ENCODE data around the gene CACNA1C.

Gene CACNA1C

DNA sequence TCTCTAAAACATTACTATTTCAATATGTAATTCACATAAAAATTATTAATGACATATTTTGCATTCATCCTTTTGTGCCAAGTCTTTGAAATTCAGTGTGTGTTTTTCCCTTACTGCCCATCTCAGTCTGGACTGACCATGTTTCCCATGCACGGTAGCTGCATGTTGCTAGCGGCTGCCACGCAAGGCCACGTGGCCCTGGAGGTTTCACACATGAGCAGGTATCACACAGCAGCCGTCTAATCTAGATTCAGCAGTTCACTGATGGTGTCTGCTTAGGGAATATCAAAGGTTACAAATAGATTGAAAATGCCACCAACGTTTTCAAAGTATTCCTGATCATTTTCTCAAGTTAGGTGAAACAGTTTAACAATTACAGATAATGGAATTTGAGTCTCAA, 507.1 kb downstream of the CACNA1C start:
- DNase-seq (ENCODE audit: low spot score) = no peak

DNA sequence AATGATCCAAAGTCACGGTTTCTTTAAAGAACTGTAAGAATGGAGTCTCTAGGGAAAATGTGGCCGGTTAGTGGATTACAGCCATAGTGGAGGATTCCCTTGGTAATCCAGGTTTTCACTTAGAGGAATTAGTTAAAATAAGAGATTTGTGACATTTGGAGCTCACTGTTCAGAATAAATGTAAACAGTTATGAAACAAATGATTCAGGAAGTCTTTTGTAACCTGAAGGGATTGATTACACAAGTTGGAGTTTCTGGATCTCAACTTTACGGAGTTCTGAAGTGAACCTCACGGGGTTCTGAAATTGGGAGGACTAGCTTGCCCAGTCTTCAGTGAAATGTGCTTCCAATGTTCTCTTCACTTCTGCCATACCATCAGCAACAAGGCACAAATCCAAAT, 507.6 kb downstream of the CACNA1C start:
- no peak for DNase-seq (ENCODE audit: low spot score)

DNA sequence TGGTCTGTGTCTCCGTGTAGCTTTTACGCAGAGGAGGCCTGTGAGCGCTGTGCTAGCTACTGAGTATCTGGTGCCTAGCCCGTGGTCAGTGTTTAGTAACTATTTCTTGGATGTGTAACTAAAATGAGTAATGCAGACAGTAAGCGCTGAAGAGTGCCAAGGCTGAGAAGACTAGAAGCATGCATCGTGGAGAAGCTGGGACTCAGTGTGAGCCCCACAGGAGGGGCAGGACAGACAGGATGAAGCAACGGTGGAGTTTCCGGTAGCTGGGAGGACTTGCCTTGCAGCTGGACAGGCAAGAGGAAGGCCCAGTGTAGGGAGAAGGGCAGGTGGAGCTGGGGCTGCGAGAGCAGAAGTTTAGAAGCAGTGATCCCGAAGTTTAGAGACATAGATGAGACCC, 508.6 kb downstream of the CACNA1C start:
- DNase-seq (ENCODE audit: low spot score) = no peak

DNA sequence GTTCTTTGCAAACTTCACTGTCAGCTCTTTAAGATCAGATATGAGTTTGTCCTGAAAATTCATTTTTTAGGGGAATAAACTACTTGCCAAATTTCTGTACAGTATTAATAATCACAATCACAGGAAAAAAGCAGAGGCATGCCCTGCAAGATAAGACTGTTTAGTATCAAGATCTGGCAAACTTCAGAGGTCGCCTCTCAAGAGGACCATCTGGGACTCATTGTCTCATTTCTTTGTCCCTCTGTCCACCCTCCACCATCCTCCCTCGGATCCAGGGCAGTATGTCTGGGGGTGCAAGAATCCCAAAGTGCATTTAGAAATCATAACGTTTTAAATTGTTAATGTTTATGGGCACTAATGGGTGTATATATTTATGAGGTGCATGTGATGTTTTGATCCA, 509.6 kb downstream of the CACNA1C start:
- DNase-seq (ENCODE audit: low spot score) = no peak

DNA sequence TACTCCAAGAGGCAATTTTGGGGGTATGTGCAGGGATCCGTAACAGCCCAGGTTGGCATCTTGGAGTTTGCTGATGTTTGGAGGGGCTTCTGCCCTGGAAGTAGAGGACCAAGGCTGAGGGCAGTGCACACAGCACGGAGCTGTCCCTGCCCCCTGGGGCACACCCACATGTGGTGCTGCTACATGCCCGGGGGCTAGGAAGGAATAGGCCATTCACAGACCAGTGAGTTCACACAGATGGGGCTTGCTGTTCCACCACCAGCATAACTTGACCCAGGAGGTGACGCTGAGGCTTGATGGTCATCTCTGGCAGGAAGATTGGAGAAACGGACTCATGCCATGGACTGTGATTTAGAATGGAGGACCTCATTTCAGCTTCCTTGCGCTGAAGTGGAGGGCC, 510.9 kb downstream of the CACNA1C start:
- DNase-seq (ENCODE audit: low spot score) = no peak

DNA sequence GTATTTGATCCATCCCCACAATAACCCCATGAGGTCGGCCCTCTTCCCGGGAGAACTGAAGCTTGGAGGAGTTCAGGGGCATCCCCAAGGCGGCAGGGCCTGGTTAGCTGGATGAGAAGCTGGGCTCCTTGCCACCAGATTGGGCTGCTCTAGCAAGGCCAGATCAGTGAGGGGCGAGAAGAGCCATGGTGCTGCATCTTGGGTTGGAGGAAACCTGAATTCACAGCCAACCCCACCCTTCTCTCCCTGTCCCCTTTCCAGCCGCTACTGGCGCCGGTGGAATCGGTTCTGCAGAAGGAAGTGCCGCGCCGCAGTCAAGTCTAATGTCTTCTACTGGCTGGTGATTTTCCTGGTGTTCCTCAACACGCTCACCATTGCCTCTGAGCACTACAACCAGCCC, 513.4 kb downstream of the CACNA1C start:
- DNase-seq (ENCODE audit: low spot score) = no peak

DNA sequence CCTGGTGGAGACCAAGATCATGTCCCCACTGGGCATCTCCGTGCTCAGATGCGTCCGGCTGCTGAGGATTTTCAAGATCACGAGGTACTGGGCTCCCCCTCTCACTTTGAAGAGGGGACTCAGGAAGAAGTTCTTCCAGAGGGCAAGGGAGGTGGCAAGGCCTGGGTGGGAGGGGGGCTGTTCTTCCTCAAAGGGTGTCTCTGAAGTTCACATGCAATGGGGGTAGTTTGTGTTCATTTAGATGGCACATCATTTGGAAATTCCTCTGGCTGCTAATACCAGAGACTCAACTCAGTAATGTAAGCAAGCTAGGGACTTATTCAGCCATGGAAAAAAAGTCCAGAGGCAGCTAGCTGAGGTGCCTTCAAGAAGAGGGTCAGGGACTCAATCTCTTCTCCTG, 514.9 kb downstream of the CACNA1C start:
- no peak for DNase-seq (ENCODE audit: low spot score)

DNA sequence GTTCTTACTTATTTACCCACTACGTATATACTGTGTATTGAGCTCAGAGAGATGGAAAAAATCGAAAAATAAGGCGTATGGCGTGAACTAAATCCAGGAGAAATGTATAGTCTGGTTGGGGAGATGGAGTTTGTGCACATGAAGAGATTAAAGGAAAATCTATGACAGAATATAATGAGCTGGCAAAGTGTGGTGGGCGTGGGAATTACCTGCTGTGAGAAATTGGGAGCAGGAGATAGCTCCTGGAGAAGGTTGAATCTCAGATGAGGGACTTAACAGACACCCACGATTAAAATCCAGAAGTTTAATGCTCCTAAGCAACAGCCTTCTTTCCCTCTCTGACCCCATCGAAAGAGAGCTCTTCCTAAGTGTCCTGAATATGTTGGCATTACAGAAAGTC, 517.8 kb downstream of the CACNA1C start:
- DNase-seq (ENCODE audit: low spot score) = no peak

DNA sequence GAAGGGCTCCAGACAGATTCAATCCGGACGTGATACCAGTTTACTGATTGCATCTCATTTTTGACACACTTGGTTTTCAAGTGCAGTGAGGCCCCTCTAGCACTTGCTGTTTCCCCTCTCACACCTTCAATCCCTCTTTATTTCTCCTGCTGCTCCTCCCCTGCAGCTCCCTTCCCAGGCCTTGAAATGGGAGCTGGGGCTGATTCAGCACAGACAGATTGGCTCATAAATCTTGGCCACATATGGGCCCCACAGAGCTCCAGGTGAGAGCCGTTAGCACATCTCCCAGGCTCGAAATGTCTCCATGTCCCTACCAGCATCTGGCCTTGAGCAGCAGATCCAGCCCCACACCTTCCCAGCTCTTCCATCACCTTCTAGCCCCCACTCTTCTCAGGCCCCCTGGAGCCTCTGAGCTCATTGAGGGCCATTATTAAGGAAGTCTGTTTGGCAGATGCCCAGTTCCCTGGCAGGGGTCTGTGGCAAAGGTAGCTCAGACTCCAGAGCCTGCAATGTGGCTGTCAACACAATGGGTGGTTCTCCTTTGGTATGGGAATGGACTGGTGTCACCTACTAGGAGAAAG, 521.7 kb downstream of the CACNA1C start:
- DNase-seq (ENCODE audit: low spot score) = no peak

DNA sequence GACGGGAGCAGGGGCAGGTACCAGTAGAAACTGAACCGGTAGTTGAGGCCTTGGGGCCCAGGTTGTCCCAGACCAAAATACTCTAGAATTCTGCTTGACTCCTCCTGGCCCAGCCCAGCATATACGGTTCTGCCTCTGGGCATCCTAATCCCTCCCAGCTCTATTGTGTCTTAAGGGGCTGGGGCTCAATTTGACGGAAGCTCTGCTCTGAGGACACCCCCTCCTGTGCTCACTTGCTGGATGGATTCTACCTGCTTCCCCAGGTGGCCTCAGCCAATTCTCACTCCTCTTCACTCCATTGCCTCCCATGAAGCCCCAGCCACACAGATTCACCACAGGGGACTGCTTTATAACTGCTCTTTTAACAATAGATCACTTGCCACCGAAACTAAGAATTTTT, 522.5 kb downstream of the CACNA1C start:
- no peak for DNase-seq (ENCODE audit: low spot score)

DNA sequence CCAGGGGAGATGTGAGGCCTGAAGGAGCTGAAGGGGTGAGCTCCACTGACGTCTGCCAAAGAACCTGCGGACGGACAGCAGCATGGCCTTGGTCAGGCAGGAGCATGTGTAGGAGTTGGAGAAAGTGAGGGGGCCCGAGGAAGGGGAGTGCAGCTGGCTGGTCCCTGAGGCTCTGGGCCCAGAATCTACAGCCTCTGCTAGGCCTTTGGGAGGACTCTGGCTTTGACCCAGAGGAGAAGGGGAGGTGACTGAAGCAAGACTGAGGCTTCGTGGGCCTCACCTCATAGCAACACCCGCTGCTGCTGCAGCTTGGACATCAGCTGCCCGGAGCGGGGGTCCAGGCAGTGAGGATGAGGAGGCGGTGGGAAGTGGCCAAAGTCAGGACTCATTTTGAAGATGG, 525.4 kb downstream of the CACNA1C start:
- no peak for DNase-seq (ENCODE audit: low spot score)

DNA sequence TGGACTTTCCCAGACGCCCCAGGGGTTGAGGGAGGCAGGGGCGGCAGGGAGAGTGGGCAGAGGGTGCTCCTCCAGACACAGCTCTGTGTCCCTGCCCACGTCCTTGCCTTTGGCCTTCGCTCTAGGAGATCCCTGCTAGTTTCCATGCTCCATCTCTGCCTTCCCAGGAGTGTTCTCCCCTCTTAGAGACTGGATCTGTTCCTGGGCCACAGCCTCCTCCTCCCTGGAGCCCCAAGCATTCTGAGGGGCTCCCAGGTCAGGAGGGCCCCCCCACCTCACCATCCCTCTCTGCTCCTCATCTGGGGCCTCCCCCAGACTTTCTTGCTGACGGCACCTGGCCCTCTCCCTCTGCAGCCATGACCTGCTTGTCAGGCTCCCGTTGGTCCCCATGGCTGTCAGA, 526.0 kb downstream of the CACNA1C start:
- DNase-seq (ENCODE audit: low spot score) = no peak

DNA sequence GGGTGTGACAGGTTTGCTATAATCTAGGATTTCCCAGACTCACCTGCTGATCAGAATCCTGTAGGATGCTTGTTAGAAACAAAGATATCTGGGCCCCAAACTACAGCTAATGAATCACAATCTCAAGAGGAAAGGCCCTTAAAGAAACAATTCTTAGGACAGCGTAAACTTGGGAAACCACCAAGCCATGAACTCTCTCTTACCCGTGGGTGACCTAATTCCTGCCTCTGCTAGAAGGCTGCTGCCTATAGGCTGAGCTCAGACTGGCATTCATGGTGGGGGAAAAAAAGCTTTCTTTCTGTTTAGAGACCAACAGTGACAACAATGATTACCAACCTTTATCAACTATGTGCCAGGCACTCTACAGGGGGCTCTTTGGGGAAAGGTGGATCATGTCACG, 528.0 kb downstream of the CACNA1C start:
- no peak for DNase-seq (ENCODE audit: low spot score)

DNA sequence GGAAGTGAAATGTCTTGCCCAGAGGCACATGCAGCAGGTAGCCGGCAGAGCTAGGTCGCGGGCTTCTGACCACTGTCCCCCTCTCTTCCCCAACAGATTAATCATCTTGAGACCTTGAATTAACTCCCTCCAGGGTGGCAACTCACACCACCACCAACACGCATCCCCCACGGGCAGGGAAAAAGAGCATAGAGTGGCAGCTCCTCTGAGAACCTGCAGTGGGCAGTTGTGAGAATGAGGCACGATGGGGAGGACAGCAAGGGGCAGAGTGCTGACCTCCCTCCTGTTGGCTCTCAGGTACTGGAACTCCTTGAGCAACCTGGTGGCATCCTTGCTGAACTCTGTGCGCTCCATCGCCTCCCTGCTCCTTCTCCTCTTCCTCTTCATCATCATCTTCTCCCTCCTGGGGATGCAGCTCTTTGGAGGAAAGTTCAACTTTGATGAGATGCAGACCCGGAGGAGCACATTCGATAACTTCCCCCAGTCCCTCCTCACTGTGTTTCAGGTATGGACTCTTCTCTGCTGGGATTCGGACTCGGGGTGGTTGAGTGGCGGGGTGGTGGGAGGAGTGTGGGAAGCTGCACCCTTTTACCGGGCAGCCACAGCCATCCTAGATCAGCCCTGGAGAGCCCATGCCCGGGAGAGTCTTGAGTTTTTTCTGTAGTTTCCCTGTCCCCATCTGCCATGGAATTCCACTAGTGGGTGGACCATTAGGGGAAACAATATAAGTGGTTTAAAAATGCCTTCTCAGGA, 528.7 kb downstream of the CACNA1C start:
- DNase-seq (ENCODE audit: low spot score) = no peak

DNA sequence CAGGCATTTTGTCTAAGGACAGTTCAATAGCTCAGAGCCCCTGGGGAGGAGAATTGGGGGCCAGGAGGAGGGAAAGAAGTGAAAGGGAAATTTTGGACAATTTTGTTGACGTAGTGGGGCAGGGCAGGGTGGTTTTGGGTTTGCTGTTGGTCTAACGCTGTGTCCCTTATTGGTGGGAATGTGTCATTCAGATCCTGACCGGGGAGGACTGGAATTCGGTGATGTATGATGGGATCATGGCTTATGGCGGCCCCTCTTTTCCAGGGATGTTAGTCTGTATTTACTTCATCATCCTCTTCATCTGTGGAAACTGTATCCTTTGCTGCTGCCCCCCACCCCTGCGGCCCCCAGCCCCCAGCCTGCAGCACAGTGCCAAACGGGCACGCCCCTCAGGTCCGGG, 529.8 kb downstream of the CACNA1C start:
- DNase-seq (ENCODE audit: low spot score) = no peak

DNA sequence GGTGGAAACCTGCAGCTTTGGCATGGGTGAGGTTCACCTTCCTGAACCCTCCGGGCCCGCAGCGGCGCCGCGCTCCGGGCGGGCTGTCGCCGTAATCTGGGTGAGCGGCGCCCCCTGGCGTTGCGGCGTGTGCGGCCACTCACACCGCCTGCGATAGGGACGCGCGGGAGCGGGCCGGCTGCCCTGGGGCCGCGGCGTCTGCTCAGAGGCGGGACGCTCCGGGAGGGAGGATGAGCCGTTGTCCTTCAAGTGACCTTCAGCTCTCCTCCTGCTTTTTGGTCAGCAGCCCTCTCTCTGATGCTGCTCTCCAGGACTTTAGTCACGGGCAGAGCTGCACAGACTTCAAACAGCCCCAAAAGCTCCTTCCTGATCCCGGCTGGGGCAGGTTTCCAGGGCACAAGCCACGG, 530.3 kb downstream of the CACNA1C start:
- DNase-seq (ENCODE audit: low spot score) = peak; percentile 81

DNA sequence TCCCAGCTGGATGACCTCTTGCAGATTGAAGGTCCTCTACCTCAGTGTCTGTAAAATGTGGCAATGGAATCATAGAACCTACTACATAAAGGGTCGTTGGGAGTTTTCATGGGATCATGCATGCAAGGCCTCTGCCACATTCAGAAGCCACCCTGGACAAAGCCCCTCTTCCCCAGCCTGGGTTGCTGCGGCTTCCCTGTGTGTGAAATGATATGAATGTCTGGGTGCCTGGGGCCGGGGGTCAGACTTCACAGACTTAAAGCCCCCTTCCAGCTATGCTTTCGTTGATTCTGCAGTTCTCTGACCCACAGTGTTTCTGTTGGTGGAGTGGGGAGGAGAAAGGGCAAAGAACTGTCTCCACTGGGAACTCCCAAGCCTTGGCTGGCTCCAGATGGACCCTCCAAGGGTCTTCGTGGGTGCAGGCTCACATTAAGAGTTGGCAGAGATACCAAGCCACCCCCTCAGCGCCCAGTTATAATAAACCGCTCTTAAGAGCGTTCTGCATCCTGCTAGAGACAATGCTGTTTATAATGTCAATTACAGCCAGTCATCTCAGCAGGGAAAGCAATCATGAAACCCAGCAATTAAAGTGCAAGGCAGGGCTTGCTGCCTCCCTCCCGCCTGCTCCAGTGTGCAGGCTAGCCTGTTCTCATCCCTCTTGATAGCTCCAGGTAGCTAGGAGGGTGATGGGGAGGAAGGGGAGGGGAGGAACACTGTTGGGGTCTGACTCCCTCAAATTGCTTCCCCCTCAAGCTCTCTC, 531.0 kb downstream of the CACNA1C start:
- DNase-seq (ENCODE audit: low spot score) = no peak

DNA sequence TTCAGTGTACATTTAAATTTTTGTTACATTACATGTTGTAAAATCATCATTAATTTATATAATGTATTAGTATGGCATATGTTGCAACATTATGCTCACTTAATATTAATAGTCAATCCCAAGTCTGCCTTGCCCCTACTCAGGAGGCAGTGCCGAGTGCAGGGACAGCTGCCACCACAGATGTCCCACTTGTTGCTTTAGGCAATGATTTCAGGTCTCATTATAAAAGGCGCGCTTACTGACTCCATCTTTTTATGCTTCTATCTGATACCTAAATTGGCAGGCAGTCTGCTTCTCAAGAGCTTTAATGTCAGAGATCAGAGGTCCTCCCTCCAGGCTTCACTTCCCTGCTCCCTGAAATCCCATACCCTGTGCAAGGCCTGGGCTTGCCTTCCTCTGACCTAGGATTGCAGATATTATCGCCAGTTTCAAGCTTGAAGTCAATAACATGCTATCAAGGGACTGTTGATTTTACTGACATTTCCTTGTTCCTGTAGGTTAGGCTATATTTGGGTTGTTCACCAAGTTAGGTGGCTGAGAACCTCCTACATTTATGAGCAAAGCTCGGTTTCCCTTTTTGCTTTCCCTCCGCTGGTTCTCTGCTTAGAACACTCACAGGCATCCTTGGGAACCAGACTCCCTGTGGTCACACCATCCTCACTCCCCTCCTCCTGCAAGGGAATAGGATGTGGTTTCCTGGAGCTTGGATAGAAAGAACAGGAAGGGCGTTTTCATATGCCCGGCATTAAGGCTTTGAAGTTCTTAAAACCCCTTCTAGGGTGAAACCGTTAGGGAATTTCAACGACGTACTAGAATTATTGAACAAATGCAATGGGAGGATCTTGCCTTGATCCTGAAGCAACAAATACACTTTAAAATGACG, 533.6 kb downstream of the CACNA1C start:
- no peak for DNase-seq (ENCODE audit: low spot score)

DNA sequence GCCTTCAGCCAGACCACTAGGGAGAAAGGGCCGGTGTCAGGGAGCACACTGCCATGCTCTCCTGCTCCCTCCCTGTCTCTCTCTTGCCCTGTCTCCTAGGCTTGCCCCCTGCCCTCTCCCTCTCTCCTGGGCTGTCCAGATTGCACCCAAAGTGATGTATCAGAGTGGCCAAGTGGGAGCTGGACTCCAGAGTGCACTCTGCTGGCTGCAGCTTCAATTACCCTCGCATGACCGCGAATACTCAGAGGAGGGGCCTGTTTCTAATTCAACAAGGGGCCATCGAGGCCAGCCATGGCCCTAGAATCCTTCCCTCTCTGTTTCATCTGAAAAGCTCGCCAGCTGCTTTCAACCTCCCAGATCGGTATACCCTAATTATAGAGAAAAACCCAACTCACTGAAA, 535.6 kb downstream of the CACNA1C start:
- no peak for DNase-seq (ENCODE audit: low spot score)

DNA sequence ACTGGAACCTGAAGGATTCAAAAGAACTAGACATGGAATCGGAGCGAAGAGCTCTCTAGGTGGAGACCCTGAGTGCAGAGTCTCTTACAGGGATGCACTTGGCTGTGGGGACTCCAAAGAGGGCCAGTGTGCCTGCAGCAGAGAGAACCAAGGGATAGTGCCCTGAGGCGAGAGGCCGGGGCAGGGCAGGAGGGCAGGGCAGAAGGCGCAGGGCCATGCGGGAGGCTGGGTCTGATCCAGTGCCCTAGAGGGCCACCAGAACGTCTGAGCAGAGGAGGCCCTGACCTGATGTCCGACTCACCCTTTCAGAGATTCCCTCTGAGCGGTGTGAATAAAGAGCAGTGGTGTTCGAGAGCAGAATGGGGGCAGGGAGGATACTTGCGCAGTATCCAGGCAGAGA, 536.6 kb downstream of the CACNA1C start:
- no peak for DNase-seq (ENCODE audit: low spot score)

DNA sequence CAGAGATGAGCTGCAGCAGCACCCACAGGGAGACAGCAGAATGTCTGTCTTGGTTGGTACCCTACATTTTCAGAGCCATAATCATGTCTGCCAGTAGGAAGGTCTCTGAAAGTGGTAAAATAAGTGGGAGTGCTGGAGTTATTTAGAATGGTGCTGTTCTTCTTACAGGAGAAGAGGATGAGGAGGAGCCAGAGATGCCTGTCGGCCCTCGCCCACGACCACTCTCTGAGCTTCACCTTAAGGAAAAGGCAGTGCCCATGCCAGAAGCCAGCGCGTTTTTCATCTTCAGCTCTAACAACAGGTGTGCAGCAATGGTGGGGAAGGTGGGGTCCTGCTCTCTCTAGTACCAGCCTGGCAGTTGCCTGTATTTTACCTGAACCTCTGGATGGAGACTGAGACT, 540.3 kb downstream of the CACNA1C start:
- no peak for DNase-seq (ENCODE audit: low spot score)

DNA sequence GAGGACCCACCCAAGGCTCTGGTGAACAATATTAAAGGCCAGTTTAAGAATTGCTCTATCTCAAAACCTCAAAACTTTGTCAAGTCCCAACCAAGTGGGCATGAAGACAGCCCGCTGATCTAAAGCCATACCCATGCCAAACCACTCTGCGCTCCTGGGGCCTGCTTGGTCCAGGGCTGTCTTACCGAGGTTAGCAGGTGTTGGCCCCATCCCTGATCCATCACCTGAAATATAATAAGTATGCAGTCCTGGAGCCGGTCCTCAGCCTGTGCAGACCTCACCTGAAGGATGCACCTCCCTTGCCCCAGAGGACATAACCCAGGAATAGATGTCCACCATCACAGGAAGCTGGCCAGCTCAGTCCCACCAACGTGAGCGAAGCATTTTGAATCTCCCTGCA, 543.7 kb downstream of the CACNA1C start:
- DNase-seq (ENCODE audit: low spot score) = no peak

All from HuH-7 (cell line).